Cardiac fibroblast (primary cell): ENCODE data around the gene HEMK1.

Experiments
- DNase-seq, 2 donors: peaks; one replicate each; pipeline versions ENCODE4 v3.0.0 to v3.0.0-alpha.2; 2010; ENCODE audit warnings: low read depth in 2 of 2
- H3K4me3 ChIP-seq, 2 donors: replicated peaks in 1 of 2; 1 replicate in 1 of 2; 2 replicates in 1 of 2; pipeline ENCODE4 v1.5.1; 2011; ENCODE audit warnings: low read depth in 2 of 2, low read length in 2 of 2, mild to moderate bottlenecking in 2 of 2, moderate library complexity in 1 of 2
- TF ChIP-seq, protein P1 (sequence below): IDR thresholded peaks from one replicate; pipeline ENCODE4 v1.5.1; 2011; ENCODE audit warnings: low read depth, mild to moderate bottlenecking, low read length, inconsistent platforms

HEMK1 gene

DNA sequence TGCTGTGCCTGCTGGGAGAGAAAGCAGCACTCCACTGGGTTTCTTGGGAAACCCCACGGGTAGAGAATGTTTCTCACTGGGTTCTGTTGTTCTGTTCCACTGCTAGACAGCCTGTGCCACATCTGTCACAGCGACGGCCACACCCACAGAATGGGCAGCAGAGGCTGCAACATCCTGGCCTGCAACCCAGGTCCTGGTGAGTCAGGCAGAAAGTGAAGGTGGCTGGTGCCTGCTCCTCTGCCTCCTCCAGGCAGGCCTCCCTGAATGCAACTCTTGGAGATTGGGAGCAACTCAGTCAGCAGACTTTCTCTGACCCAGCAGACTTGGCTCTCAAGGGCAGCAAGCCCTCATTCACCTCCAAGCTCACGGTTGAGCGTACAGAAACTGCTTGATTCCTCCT is 14.8 kb upstream of the HEMK1 start:
- no peak for DNase-seq
- TF ChIP-seq, protein P1, sequence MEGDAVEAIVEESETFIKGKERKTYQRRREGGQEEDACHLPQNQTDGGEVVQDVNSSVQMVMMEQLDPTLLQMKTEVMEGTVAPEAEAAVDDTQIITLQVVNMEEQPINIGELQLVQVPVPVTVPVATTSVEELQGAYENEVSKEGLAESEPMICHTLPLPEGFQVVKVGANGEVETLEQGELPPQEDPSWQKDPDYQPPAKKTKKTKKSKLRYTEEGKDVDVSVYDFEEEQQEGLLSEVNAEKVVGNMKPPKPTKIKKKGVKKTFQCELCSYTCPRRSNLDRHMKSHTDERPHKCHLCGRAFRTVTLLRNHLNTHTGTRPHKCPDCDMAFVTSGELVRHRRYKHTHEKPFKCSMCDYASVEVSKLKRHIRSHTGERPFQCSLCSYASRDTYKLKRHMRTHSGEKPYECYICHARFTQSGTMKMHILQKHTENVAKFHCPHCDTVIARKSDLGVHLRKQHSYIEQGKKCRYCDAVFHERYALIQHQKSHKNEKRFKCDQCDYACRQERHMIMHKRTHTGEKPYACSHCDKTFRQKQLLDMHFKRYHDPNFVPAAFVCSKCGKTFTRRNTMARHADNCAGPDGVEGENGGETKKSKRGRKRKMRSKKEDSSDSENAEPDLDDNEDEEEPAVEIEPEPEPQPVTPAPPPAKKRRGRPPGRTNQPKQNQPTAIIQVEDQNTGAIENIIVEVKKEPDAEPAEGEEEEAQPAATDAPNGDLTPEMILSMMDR: no peak
- H3K4me3 ChIP-seq: no peak overlapping the region

DNA sequence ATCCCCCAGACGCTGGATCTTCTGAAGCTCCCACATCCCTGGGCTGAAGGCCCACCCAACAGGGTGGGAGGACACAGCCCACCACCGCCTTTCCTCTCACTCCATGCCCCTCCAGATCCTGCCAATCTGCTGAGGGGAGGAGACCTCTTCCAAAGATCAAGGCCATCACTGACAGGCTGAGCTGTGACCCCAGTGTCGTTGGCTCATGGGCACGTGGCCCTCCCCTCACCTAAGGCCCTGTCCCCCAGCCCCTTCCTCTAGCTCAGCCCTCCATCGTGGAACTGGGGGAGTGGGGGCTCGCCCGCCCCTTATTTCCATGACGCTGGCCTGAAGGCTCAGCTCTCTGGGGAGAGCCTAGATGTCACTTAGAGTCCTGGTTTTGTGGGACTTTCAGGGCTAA is 12.2 kb upstream of the HEMK1 start:
- no peak overlapping the region for H3K4me3 ChIP-seq
- TF ChIP-seq, protein P1: no peak
- DNase-seq: no peak

DNA sequence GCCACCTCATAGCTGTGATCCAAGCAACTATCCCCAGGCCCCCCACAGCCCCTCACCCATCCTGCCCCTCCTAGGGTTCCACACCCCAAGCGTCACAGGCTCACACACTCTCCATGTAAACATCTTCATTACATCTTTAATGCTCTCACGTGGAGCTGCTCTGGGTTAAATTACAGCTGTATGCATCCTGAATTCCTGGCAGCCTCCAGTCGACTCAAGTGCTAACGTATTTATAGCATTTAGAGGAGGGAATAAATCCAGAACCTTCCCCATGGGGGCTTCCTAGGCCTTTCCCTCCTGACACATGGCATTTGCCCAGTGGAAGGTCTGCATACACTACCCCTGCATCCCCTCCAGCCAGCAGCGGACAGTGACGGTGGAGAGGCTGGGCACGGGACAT is 11.4 kb upstream of the HEMK1 start:
- TF ChIP-seq, protein P1: no peak
- DNase-seq: no peak
- H3K4me3 ChIP-seq: no peak overlapping the region

DNA sequence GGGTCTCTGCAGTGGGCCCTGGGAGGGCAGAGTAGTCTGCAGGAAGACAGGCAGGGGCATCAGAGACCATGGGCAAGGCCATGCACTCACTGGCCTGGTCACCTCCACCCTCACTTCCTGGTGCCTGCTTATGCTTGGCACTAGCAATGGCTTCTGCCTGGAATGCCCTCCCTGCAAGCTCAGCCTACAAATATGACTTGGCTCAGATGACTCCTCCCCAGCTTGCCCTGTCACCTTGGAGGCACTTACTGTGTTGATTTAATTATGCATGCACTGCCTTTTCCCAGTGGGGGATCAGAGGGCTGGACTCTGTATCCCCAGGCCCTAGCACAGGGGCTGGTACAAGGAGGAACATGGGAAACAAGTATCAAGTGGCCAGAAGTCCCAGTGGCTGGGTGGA is 9.6 kb upstream of the HEMK1 start:
- TF ChIP-seq, protein P1: no peak

DNA sequence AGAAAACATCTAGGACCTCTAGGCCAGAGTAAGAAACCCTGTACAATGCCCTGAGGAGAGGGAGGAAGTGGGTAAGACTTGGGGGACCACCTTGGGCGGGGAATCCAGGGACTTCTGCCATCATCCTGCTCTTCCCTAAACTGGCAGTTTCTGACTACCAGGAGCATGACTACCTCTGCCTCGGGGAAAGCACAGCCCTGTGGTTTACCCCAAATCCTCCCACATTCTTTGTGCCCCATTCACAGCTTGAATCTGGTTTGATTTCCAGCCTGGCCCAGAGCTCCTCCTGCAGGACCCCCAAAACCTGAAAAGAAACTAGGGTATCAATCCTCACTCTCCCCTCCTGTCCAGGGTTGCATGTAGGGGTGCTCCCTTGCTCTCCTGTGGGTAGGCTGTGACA is 6.5 kb upstream of the HEMK1 start:
- H3K4me3 ChIP-seq: no peak overlapping the region
- TF ChIP-seq, protein P1: no peak
- DNase-seq: peak; percentile 17 to 54

More for the DNA sequence above, 9.6 kb upstream of the HEMK1 start:
- H3K4me3 ChIP-seq: no peak overlapping the region
- no peak for DNase-seq

DNA sequence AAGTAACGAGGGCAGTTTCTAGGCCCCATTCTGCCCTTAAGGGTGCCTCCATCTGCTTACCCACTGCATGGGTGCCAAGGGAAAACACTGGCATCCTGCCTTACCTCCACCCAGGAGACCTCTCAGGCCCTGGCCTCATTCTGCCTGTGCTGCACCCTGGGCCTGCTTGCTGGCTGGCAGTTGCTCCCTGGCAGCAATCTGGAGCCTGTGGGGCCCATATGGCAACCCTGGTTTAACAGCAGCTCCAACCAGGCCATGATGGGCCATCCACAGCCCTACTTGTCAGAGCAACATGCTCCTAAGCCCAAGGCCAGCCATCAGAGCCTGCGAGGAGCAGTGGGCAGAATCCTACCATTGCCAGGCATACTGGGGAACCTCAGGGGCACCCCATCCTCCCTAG is 5.5 kb upstream of the HEMK1 start:
- TF ChIP-seq, protein P1: no peak
- H3K4me3 ChIP-seq: no peak overlapping the region
- DNase-seq: no peak

DNA sequence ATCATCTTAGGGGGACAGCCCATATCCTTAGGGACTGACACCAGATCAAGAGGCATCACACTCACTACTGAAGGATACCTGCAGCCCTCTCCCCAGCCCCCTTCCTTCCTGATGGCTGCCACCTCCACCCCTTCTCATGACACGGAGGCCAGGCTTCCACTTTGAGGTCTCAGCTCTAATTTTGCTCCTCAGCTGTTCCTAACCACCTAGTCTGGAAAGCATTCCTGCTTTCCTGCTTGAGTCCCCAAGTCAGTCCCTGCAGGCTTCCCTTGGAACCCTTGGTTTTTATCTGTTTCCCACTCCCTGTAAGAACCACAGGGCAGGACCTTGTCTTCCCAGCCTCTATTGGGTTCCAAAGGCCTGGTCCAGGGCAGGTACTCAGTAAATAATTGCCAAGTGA is 5.0 kb upstream of the HEMK1 start:
- TF ChIP-seq, protein P1: no peak
- no peak overlapping the region for H3K4me3 ChIP-seq
- no peak for DNase-seq
